ENCODE measurements around the gene CHMP3.
"Not testable (repeated sequence)": the region's sequence is repeated elsewhere in the genome, so short reads cannot be mapped to it uniquely, and the experiment has no call there.

Gene CHMP3

GRCh38 chr2:86507600-86507999 lies 55.6 kb downstream of the CHMP3 start:
- no peak for DNase-seq (ENCODE audit: low read depth)

GRCh38 chr2:86500325-86501083 lies 62.7 kb downstream of the CHMP3 start:
- no peak for DNase-seq (ENCODE audit: low read depth)

GRCh38 chr2:86499326-86499725 lies 63.9 kb downstream of the CHMP3 start:
- no peak for DNase-seq (ENCODE audit: low read depth)

GRCh38 chr2:86498468-86499260 lies 64.6 kb downstream of the CHMP3 start:
- no peak for DNase-seq (ENCODE audit: low read depth)

GRCh38 chr2:86496391-86496790 lies 66.9 kb downstream of the CHMP3 start:
- not testable (repeated sequence) for DNase-seq (ENCODE audit: low read depth)

GRCh38 chr2:86492048-86492453 lies 71.2 kb downstream of the CHMP3 start:
- DNase-seq (ENCODE audit: low read depth) = no peak

- DNase-seq (ENCODE audit: low read depth) = no peak
Measured at GRCh38 chr2:86491088-86491487, 72.2 kb downstream of the CHMP3 start.

- no peak for DNase-seq (ENCODE audit: low read depth)
Measured at GRCh38 chr2:86490245-86490644, 73.0 kb downstream of the CHMP3 start.

GRCh38 chr2:86489542-86489941 lies 73.7 kb downstream of the CHMP3 start:
- DNase-seq (ENCODE audit: low read depth) = no peak

- DNase-seq (ENCODE audit: low read depth) = no peak
Measured at GRCh38 chr2:86488561-86489250, 74.5 kb downstream of the CHMP3 start.

GRCh38 chr2:86487062-86487461 lies 76.2 kb downstream of the CHMP3 start:
- DNase-seq (ENCODE audit: low read depth) = no peak

GRCh38 chr2:86485802-86486201 lies 77.4 kb downstream of the CHMP3 start:
- DNase-seq (ENCODE audit: low read depth) = no peak

- DNase-seq (ENCODE audit: low read depth) = no peak
Measured at GRCh38 chr2:86485103-86485502, 78.1 kb downstream of the CHMP3 start.

GRCh38 chr2:86484385-86484784 lies 78.9 kb downstream of the CHMP3 start:
- DNase-seq (ENCODE audit: low read depth) = no peak

GRCh38 chr2:86482034-86482433 lies 81.2 kb downstream of the CHMP3 start:
- DNase-seq (ENCODE audit: low read depth) = no peak

- DNase-seq (ENCODE audit: low read depth) = no peak
Measured at GRCh38 chr2:86480105-86480504, 83.1 kb downstream of the CHMP3 start.

- no peak for DNase-seq (ENCODE audit: low read depth)
Measured at GRCh38 chr2:86477349-86477748, 85.9 kb downstream of the CHMP3 start.

GRCh38 chr2:86476918-86477317 lies 86.3 kb downstream of the CHMP3 start:
- DNase-seq (ENCODE audit: low read depth) = no peak

- no peak for DNase-seq (ENCODE audit: low read depth)
Measured at GRCh38 chr2:86476092-86476491, 87.2 kb downstream of the CHMP3 start.

- no peak for DNase-seq (ENCODE audit: low read depth)
Measured at GRCh38 chr2:86471637-86472036, 91.6 kb downstream of the CHMP3 start.

GRCh38 chr2:86470890-86471289 lies 92.4 kb downstream of the CHMP3 start:
- no peak for DNase-seq (ENCODE audit: low read depth)

GRCh38 chr2:86468162-86469033 lies 94.8 kb downstream of the CHMP3 start:
- DNase-seq (ENCODE audit: low read depth) = no peak
